Uterus (tissue), 4 donors: ENCODE data around the gene PCK2. TPM values are rescaled to one million over a fixed set of nuclear protein-coding genes. Genes with fewer than 3 reads are reported as not detected.

Experiments
- DNase-seq, 2 donors: peaks; one replicate each; pipeline ENCODE4 v3.0.0-alpha.2; 2019 to 2020
- H3K27ac ChIP-seq, 2 donors: fragments of 200-600 bp; sonication (generic); 1 replicate in 1 of 2; 2 replicates in 1 of 2; pipeline ENCODE4 v1.5.1; 2016 to 2018
- H3K27me3 ChIP-seq, 2 donors: fragments of 200-600 bp; sonication (generic); one replicate each; pipeline ENCODE4 v1.5.1; 2018 to 2019; ENCODE audit warnings: control low read depth in 1 of 2
- H3K36me3 ChIP-seq, 2 donors: fragments of 200-600 bp; sonication (generic); one replicate each; pipeline ENCODE4 v1.5.1; 2019; ENCODE audit warnings: control low read depth in 1 of 2
- H3K4me1 ChIP-seq, 2 donors: fragments of 200-600 bp; sonication (generic); one replicate each; pipeline ENCODE4 v1.5.1; 2018 to 2019; ENCODE audit warnings: control low read depth in 1 of 2
- H3K4me3 ChIP-seq, 2 donors: fragments of 200-600 bp; sonication (generic); 1 replicate in 1 of 2; 2 replicates in 1 of 2; pipeline ENCODE4 v1.5.1; 2018 to 2019; ENCODE audit warnings: mild to moderate bottlenecking in 1 of 2
- H3K9me3 ChIP-seq, 2 donors: fragments of 200-600 bp; sonication (generic); one replicate each; pipeline ENCODE4 v1.5.1; 2019; ENCODE audit warnings: control low read depth in 1 of 2
- CTCF ChIP-seq, 4 experiments: fragments of 200-600 bp in 2 of 4; fragments of 450-650 bp in 2 of 4; sonication (generic) in 2 of 4; IDR thresholded peaks; one replicate each; pipeline ENCODE4 v1.5.1; 2016 to 2019; ENCODE audit warnings: antibody characterized with exemption in 4 of 4, mild to moderate bottlenecking in 2 of 4, moderate library complexity in 1 of 4
- POLR2A ChIP-seq, 2 donors: fragments of 450-650 bp; IDR thresholded peaks; one replicate each; pipeline ENCODE4 v1.6.1; 2016; ENCODE audit warnings: antibody characterized with exemption in 2 of 2, mild to moderate bottlenecking in 1 of 2, moderate library complexity in 1 of 2
- intact Hi-C: fragments of 100-400 bp; cut with DNase I; formaldehyde crosslinking; loops from one replicate; pipeline ENCODE4 v1.15.1; 2023; ENCODE audit warnings: low total_unique reads
- total RNA-seq, 4 donors: library from RNA; depleted of rRNA in 3 of 4; stranded (reverse); fragments of >200 nt in 3 of 4; gene quantifications; one replicate each; pipeline versions ENCODE4 v1.1.0 to v1.2.4, GENCODE V29; 2014 to 2023
- donor health status: DM: yes; HTN: yes; CAD: no.

PCK2 gene
- total RNA-seq, 4 donors from 2014 or later: 13.1 to 19.4 (median 15.1) TPM; not detected in 1

- intact Hi-C loops: loop anchor here (5.0 kb wide), 1 partner anchor 35 kb away; no protein-coding TSS in a partner anchor
These were observed 1.5 kb upstream of the PCK2 start for GRCh38 chr14:24092505-24093206.

GRCh38 chr14:24093207-24093900 lies 757 bp upstream of the PCK2 start:
- intact Hi-C loops: loop anchor here (5.0 kb wide), 1 partner anchor 36 kb away; no protein-coding TSS in a partner anchor
- TF ChIP-seq CTCF (IDR thresholded peaks at IDR 0.05): no peak
- no peak for TF ChIP-seq POLR2A (IDR thresholded peaks at IDR 0.05)
- H3K4me1 ChIP-seq: peaks cover 0 to 8% of the 10 kb centered on the region in 2 donors
- no peaks in the 10 kb centered on the region for H3K9me3 ChIP-seq
- H3K4me3 ChIP-seq: peak overlapping the region; percentile 71 to 84
- DNase-seq: no peak
- H3K27ac ChIP-seq: peak overlapping the region; percentile 84 to 93
- H3K27me3 ChIP-seq: no peaks in the 10 kb centered on the region
- H3K36me3 ChIP-seq: no peaks in the 10 kb centered on the region

More at GRCh38 chr14:24092505-24093206, 1.5 kb upstream of the PCK2 start:
- Histone ChIP-seq H3K27me3 (no peaks in the 10 kb centered on the region), H3K36me3 (no peaks in the 10 kb centered on the region), H3K9me3 (no peaks in the 10 kb centered on the region), H3K4me3 (no peak overlapping the region), H3K4me1 (peaks cover 0 to 8% of the 10 kb centered on the region in 2 donors), H3K27ac (peak overlapping the region in 1 of 2 donors; percentile 93)
- TF ChIP-seq POLR2A (IDR thresholded peaks at IDR 0.05) (no peak), CTCF (IDR thresholded peaks at IDR 0.05) (no peak)
- no peak for DNase-seq

- Histone ChIP-seq H3K27me3 (no peaks in the 10 kb centered on the region), H3K9me3 (no peaks in the 10 kb centered on the region), H3K27ac (peak overlapping the region; percentile 84 to 93), H3K36me3 (no peaks in the 10 kb centered on the region), H3K4me3 (peak overlapping the region; percentile 71 to 84), H3K4me1 (peaks cover 0 to 8% of the 10 kb centered on the region in 2 donors)
- no peak for DNase-seq
- TF ChIP-seq CTCF (IDR thresholded peaks at IDR 0.05) (no peak), POLR2A (IDR thresholded peaks at IDR 0.05) (no peak)
- intact Hi-C loops: loop anchor here (5.0 kb wide), 1 partner anchor 38 kb away; no protein-coding TSS in a partner anchor
These were observed 745 bp downstream of the PCK2 start for GRCh38 chr14:24094841-24095270.

- peak; percentile 32 to 43 for DNase-seq
- Histone ChIP-seq H3K4me1 (peaks cover 0 to 8% of the 10 kb centered on the region in 2 donors), H3K36me3 (no peaks in the 10 kb centered on the region), H3K9me3 (no peaks in the 10 kb centered on the region), H3K27me3 (no peaks in the 10 kb centered on the region), H3K4me3 (peak overlapping the region; percentile 71 to 84), H3K27ac (peak overlapping the region; percentile 84 to 93)
- intact Hi-C loops: no loop called here
- TF ChIP-seq CTCF (IDR thresholded peaks at IDR 0.05) (no peak), POLR2A (IDR thresholded peaks at IDR 0.05) (no peak)
These were observed 1.4 kb downstream of the PCK2 start for GRCh38 chr14:24095271-24096068.
